HT1080 (cell line): Measurements from ENCODE around the gene ESPN. TPM values are rescaled to one million over a fixed set of nuclear protein-coding genes. Genes with fewer than 3 reads are reported as not detected.
"Not testable (repeated sequence)": the region's sequence is repeated elsewhere in the genome, so short reads cannot be mapped to it uniquely, and the experiment has no call there.

Experiments
- DNase-seq: peaks from one replicate; pipeline ENCODE4 v3.0.0-alpha.2; 2015; ENCODE audit warnings: low read depth
- total RNA-seq: library from RNA; depleted of rRNA; stranded (reverse); fragments of >200 nt; shearing (Covaris generic); gene quantifications from 2 replicates; pipeline ENCODE4 v1.2.3, GENCODE V29; 2014

The ESPN gene
- total RNA-seq, 1 experiment from 2014 or later, result not detected

DNA sequence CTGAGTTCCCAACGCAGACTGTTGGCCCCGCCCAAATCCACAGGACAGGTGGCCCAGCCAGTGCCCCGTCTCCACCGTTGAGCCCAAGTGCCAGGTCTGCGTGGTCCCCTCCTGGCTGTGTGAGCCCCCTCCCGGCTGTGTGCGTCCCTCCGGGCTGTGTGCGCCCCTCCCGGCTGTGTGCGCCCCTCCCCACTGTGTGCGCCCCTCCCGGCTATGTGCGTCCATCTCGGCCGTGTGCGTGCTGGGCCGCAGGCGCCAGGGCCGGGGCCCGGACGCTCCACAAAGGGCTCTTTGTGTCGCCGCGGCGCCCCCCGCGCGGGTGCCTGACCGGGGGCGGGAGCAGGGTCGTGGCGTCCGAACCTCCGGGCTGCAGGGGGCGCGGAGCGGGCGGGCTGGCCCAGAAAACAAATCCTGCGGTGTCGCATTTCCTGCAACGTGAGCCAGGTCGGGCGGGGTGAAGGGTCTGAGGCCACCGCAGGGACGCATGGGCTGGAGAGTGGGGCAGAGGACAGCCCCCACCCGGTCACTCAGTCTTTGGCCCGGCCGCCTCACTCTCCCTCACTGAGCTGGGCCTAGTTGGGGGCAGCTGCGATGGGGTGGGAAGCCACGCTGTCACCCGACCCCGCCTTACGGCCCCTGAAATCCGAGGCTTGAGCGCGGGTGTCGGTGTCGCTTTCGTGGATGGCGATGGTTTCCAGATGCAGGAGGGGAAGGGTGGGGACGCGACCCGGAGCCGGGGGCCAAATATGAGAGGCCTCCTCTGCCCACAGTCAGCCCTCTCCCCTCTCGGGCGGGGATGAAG lies 22.6 kb downstream of the ESPN start:
- DNase-seq, result no peak

DNA sequence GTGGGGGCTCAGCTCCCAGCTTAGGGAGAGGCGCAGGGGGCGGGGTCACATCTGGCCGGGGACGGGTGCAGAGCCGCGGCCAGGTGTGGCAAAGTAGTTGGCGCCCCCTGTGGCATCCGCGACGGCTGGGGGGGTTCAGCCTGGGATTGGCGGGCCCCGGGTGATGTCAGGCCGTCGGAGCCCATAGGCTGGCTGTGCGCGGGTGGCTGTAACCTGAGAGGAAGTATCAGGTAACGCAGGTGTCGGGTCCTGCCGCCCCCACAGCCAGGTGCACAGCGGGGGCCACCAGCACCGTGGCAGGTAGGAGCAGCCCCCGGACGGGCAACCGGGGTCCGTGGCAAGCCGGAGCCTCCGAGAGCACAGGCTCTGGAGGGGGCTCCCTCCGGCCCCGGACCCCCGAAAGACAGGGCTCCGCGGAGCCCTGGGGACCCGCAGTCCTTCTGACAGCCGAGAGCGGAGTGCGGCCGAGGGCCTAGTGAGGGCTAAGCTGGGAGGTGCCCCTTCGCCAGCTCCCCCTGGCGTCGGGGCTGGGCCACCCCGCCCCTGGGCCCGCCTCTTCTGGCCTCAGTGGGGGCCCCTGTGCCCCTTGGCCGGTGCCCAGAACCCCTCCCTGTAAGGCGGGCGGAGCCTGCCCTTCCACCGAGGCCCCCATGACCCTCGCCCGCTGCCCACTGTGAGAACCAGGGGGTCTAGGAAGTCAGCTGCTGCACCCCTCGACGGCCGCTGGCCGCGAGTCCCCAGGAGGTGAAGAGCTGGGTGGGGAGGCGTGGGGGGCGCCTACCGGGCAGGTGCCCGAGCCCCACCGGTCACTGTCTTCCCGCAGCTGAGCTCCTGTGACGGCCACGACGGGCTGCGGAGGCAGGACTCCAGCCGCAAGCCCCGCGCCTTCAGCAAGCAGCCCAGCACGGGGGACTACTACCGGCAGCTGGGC lies 23.5 kb downstream of the ESPN start:
- no peak for DNase-seq

DNA sequence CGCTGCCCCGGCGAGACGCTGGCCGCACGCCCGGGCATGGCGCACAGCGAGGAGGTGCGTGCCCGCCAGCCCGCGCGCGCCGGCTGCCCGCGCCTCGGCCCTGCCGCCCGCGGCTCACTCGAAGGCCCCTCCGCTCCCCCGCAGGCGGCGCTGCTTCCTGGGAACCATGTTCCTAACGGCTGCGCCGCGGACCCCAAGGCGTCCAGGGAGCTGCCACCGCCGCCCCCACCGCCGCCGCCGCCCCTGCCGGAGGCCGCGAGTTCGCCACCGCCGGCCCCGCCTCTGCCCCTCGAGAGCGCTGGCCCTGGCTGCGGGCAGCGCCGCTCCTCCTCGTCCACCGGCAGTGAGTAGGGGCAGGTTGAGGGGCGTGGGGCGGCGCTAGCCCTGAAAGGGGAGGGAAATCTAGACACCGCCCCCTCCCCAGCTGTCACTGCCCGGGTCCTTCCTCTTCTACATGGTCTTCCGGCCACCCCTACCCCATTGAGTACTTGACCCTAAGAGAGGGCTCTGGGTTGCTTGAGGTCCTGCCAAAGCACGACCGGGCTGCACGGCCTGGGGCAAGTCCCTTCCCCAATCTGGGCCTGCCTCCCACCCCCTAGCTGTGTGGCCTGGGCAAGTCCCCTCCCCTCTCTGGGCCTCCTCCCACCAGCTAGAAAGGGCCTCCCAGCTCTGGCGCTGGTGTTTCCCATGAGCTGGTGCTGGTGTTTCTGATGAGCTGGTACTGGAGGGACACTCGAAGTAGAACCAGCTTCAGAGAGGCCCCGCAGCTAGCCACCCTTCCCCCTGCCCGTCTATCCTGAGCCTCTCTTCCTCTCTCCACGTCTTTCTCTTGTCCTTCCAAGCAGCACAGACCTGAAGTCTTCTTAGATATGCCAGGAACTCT lies 24.4 kb downstream of the ESPN start:
- no peak for DNase-seq

DNA sequence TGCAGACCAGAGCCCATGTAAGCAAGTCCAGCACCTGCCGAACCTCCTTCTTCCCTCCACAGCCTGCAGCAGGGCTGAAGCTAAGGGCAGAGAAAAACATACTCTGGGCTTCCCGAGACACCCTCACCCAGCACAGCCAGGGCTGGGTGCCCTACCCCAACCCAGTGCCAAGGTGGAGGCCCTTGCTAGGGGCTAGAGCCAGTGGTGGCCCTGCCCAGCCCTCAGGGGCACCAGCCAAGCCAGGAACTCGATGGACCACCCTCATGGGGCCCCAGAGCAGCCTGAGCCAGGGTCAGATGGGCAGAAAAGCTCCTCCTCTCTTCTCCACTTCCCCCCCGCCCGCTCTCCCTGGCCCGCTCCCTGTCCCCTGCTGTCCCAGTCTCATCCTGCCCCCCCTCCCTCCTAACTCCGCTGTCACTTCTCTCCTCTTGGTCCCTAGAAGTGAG lies 25.5 kb downstream of the ESPN start:
- no peak for DNase-seq

DNA sequence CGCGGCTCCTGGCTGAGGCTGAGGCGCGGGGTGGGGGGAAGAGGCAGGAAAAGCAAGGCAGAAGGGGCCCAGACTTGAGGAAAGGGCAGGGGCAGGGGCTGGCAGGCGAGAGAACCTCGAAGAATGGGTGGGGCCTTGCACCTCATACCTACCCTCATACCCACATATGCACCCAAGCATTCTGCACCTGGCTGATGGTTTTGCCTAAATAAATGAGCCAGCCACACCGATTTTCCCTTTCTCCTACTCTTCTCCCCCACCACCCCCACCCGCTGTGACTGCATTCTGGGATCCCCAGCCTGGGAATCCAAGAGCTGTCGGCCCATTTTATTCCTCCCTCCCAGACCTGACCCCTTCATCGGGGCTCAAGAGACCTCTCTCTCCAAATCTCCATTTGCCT lies 25.9 kb downstream of the ESPN start:
- not testable (repeated sequence) for DNase-seq

DNA sequence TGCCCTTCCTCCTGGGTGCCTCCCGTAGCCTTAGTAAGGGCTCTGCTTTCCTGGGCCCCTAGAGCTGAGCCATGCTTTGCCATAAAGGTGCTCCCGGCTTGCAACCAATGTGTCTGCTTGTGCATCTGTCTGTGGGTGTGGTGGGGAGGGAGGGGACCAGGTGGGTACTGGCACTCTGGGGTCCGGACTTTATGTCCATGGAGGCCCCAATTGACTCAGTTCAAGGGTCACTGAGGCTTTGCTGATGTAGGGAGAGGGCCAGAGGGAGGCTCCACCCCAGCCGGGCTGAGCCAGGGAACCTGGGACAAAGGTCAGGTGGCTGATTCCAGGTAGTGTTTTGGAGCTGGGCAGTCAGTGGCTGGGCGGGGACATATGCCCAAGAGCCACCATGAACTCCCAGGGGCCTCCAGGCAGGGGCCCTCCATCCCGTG lies 26.4 kb downstream of the ESPN start:
- DNase-seq, result no peak

DNA sequence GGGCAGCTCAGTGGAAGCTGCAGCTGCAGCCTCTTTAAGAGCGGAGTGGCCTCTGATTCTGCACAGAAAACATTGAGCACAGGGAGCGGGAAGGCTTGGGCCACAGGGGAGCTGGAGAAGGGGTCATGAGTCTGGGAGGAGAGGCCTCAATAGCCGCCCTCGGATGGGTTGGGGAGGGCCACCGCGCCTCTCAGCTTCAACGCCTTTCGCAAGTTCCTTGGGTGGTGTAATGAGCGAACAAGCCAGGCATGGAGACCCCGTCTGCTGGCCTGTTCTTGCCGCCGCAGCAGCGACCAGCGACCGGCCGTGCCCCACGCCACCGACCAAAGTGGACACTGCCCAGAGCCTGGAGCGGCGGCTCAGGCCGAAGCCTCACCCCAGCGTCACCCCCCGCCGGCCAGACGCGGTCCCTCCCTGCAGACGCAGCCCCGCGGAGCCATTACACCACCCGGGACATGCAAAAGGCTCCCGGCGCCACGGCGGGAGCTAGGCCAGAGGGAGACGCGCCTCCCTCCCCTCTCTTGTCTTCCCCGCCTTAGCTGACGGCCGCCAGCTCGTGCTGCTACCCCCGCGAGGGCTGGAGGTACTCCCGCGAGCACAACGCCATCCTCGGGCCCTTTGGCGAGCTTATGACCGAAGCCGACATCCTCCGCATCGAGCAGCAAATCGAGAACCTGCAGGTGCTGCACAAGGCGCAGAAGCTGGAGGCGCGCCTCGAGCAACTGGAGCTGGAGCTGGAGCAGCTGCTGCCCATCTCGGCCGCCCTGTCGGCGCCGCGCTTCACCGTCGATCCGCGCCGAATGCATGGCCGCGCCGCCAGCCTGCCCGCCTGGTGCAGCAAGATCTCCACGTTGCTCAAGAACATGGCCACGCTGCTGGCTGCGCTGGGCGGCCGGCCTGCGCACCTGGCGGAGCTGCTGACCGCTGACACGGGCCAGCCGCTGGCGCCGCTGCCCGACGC lies 29.6 kb downstream of the ESPN start:
- DNase-seq, result not testable (repeated sequence)

DNA sequence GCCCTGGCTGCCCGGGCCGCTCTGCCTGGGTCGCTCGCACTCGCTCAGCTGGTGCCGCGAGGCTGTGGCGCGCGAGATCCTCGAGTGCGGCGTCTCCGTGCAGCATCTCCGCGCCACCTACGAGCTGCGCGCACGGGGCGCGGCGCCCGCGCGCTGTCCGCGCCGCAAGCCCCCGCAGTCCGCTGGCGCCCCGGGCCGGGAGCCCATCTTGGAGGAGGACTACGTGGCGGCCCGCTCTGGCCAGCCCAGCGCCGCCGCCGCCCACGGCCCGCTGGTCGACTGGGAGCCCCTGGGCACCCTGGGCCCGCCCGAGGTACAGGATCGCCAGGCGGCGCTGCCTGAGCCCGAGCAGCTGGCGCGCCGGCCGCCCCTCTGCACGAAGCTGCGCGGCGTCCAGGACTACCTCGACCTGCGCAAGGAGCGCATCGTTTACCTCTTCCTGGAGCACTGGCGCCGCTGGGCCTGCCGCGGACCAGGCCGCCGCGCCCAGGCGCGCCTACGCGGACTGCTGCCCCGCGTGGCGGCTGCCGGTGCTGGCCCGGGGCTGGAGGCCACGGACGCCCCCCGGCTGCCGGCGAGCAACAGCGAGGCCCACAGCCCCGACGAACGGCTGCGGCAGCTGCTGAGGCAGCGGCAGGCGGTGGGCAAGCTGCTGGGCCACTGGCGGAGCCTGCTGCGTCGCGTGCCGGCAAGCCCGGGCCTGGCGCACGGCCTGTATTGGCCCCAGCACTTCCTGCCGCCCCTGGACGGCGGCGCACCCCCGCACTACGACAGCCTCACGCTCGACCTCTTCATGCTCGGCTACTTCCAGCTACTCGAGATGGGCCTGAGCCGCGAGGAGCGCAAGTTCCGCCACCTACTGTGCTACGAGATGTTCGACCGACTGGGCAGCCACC lies 30.5 kb downstream of the ESPN start:
- no peak for DNase-seq

DNA sequence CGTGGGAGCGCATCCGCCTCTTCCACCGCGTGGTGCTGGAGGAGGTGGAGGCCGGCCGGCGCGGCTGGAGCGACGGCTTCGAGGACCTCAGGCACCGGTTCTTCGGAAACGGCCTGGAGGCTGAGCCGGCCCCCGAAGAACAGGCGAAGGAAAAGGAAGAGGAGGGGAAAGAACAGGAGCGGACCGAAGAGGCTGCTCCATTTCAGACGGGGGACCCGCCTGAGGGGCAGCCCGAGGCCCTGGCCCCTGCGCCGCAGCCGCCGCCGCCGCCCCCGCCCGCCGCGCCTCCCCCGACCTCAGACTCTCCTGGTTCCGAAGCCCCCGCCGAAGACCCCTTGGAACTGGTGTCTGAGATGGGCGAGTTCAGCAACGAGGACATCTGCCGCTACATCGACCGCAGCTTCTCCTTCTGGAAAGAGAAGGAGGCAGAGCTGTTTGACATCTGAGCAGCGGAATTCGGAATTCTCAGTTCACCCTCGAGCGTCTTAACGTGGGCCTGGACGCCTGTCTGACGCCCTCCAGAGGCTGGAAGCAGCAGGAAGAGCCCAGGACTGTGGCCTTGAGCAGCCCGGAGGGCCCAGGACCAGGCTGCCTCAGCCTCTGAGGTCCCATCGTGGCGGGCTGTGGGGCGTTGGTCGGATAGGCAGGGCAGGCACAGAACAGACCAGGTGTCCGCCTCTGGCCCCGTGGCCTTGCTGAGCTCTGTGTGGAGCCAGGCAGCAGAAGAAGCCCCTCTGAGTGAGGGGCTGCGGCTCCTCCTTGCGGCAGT lies 31.4 kb downstream of the ESPN start:
- not testable (repeated sequence) for DNase-seq

DNA sequence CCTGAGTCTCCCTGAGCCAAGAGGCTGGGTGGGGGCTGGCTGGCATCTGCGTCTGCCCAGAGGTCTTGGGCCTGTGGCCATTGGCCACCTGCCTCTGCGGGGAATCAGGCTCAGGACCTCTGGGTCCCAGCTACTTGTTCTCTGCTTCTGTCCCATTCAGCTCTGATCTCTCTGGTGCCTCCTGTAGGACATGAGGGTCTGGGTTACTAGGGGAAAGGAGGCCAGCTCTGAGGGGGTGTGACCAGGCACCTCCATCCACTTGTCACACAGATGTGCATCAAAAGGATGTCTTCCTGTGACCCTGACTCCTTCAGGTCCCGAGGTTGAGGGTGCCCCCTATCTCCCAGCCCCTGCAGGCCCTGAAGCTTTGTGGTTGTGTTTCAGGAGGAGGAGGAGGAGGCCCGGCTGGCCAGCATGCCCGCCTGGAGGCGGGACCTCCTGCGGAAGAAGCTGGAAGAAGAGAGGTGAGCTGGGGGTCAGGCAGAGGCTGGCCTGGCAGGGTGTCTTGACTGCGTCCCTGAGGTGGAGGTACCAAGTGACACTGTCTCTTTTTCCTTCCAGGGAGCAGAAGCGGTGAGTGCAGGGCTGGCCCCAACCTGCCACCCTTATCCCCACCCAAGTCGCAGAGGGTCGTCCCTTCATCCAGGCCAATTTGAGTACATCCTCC lies 32.4 kb downstream of the ESPN start:
- no peak for DNase-seq

DNA sequence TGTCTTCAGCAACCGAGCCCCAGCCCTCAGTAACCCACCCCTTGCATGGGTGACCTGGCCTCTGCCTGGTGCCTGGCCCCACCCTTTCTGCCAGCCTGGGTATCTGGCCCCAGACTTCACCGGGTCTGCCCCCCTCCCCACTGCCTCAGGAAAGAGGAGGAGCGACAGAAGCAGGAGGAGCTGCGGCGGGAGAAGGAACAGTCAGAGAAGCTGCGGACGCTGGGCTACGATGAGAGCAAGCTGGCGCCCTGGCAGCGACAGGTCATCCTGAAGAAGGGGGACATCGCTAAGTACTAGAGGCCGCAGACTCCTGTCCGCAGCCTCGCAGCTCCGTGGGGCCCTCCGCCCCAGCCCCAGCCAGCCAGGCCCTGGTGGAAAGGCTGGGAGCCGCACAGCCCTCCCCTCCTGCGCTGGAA lies 35.3 kb downstream of the ESPN start:
- DNase-seq, result no peak

DNA sequence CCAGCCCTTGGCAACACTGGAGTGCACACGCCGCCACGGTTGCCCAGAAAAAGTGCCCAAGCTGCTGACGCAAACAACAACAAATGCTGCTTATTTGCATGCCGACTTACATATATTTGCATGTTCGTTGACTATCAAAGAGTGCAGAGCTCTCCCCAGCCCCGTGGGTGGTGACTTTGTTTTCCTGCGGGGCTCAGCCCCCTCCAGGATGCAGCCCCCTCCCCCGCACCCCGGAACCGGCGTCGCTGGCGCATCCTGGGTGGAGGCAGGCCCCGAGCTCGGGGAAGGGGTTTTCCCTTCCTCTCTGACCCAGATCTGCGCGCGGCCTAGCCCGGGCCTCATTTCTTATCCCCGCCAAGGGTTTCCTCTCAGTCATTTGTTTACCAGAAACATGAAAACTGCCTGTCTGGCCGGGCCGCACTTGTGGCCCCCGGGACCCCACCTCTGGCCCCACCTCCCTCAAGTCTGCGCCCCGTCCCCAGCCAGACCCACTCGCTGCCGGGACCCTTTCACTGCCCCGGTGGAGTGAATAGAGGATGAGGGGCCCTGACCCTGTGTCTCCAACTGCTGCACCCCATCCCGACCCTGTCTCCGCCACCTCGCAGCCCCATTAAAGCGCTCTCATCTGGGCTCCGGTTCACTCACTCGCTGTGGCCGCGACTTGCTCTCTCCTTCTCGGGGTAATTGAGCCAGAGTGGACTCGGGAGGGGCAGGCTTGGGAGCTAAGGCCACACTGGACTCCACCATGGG lies 35.9 kb downstream of the ESPN start:
- no peak for DNase-seq

DNA sequence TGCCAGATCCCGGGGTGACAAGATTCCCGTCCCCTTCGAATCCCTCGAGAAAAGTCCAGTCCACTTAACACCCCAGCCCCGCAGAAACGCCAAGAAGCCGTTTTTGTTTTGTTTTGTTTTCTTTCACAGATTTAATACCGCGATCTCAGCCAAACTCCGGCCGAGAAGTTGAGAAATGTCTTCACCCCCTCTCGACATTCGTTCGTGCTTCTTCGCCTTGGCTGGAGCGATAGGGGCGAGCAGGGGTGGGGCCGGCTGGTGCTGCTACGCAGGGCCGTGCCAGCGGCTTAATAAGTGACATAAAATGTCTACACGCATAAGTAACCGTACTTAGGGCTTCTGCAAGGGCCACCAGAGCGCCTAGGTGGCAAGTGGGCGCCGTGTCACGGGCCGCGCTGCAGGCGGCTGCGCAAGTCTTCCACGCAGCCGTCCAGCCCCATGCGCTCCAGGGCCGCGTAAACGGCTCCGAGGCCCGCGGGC lies 36.5 kb downstream of the ESPN start:
- no peak for DNase-seq

DNA sequence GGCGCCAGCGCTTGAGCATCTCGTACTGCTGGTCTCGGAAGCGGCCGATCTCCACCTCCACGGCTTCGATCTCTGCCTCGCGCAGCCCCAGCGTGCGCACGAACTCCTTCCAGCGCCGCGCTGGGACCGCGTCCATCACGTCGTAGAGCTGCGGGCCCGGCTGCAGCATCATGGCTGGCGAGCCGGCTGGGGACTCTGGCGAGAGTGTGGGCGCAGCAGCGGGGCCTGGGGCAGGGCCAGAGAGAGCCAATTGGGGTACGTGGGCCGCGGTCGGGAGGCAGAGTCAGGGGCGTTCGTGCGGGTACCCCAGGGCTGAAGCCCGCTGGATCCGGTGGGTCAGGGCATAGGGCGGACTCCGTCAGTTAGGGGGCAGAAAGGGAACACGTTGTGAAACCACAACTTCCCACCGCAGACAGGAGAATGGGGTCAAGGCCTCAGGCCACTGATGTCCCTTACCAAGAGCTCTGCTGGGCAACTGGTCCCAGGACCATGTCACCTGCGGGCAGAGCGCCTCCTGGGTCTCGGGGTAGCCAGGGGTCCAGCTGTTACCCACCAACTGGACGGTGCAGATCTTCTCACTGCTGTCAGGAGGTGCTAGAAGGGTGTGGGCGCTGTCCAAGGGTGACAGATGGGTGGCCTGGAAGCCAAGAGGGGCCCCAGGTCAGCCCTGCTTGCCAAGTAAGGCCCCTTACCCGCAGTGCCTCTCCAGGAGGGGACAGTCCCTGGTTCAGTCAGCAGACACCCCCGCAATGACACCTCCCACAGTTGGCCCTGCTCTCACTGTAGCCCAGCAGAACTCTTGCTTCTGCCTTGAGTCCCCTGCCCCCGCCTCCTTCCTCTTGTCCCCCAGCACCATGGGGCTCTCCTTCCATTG lies 37.2 kb downstream of the ESPN start:
- no peak for DNase-seq

DNA sequence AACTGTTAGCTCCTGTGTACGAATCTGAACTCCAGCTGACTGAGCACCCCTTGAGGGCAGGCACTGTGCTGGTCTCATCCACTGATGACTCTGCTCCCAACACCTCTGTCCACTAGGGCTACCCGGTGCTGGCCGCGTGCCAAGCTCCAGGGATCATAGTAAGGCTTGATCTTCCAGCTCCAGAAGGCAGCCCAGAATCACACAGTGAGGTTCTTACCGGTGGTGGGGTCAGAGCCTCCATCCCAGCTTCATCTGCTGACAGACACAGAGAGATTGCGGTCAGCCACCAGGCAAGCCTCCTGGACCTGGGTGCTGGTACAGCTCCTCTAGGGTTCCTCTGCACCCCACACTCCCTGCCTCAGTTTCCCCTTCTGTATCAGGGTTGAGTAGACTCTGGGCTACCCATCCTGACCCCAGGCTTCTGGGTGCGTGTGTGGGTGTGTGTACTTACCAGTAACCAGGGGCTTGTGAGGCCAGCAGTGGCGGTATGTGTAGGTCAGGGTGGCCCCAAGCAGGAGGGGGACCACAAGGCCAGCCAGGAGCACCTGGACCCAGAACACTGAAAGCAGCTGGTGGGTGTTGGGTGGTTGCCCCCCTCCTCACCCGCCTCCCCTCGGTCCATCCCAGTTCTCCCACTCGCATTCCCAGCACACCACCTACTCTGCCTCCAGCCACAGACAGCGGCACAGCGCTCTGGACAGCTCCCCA lies 38.0 kb downstream of the ESPN start:
- no peak for DNase-seq
